Measurements from ENCODE around the gene HELB. TPM values are rescaled to one million over a fixed set of nuclear protein-coding genes. Genes with fewer than 3 reads are reported as not detected.

HELB gene
- total RNA-seq, 4 donors from 2014 or later = 1.5 to 2.7 (median 2.2) TPM

GRCh38 chr12:66314278-66314677, 12.0 kb downstream of the HELB start:
- TF ChIP-seq POLR2A (IDR thresholded peaks at IDR 0.05) (no peak), POLR2AphosphoS5 (IDR thresholded peaks at IDR 0.05) (no peak), EP300 (IDR thresholded peaks at IDR 0.05) (no peak), CTCF (IDR thresholded peaks at IDR 0.05) (no peak)
- Histone ChIP-seq H3K36me3 (peaks cover 5% of the 10 kb centered on the region), H3K27ac (no peak overlapping the region), H3K4me3 (no peak overlapping the region), H3K9me3 (no peaks in the 10 kb centered on the region), H3K27me3 (no peaks in the 10 kb centered on the region), H3K4me1 (no peaks in the 10 kb centered on the region)
- DNase-seq (ENCODE audit: low spot score in 2 of 2) = no peak

GRCh38 chr12:66319266-66319954, 17.1 kb downstream of the HELB start:
- Histone ChIP-seq H3K27ac (no peak overlapping the region), H3K4me1 (no peaks in the 10 kb centered on the region), H3K36me3 (peaks cover 8% of the 10 kb centered on the region), H3K4me3 (no peak overlapping the region), H3K9me3 (no peaks in the 10 kb centered on the region), H3K27me3 (no peaks in the 10 kb centered on the region)
- DNase-seq (ENCODE audit: low spot score in 2 of 2) = no peak
- TF ChIP-seq POLR2AphosphoS5 (IDR thresholded peaks at IDR 0.05) (no peak), POLR2A (IDR thresholded peaks at IDR 0.05) (no peak), EP300 (IDR thresholded peaks at IDR 0.05) (no peak), CTCF (IDR thresholded peaks at IDR 0.05) (no peak)
- 70% methylated on average over 4 of the region's 4 CpGs for WGBS

- TF ChIP-seq POLR2AphosphoS5 (IDR thresholded peaks at IDR 0.05) = no peak
- TF ChIP-seq CTCF (IDR thresholded peaks at IDR 0.05) = no peak
- TF ChIP-seq POLR2A (IDR thresholded peaks at IDR 0.05) = no peak
- TF ChIP-seq EP300 (IDR thresholded peaks at IDR 0.05) = no peak
- H3K36me3 ChIP-seq = peaks cover 17% of the 10 kb centered on the region
- no peaks in the 10 kb centered on the region for H3K9me3 ChIP-seq
- WGBS = 96% methylated on average over 3 of the region's 3 CpGs
- H3K4me1 ChIP-seq = no peaks in the 10 kb centered on the region
- H3K4me3 ChIP-seq = no peak overlapping the region
- H3K27me3 ChIP-seq = no peaks in the 10 kb centered on the region
- no peak overlapping the region for H3K27ac ChIP-seq
- no peak for DNase-seq (ENCODE audit: low spot score in 2 of 2)
Measured at GRCh38 chr12:66320996-66321395, 18.7 kb downstream of the HELB start.

- Histone ChIP-seq H3K4me3 (no peak overlapping the region), H3K36me3 (peaks cover 17% of the 10 kb centered on the region), H3K9me3 (no peaks in the 10 kb centered on the region), H3K27ac (no peak overlapping the region), H3K4me1 (no peaks in the 10 kb centered on the region), H3K27me3 (no peaks in the 10 kb centered on the region)
- TF ChIP-seq CTCF (IDR thresholded peaks at IDR 0.05) = no peak
- no peak for TF ChIP-seq POLR2A (IDR thresholded peaks at IDR 0.05)
- no peak for TF ChIP-seq POLR2AphosphoS5 (IDR thresholded peaks at IDR 0.05)
- TF ChIP-seq EP300 (IDR thresholded peaks at IDR 0.05) = no peak
- DNase-seq (ENCODE audit: low spot score in 2 of 2) = no peak
Measured at GRCh38 chr12:66321435-66321834, 19.1 kb downstream of the HELB start.

- Histone ChIP-seq H3K4me3 (no peak overlapping the region), H3K36me3 (peaks cover 17% of the 10 kb centered on the region), H3K9me3 (no peaks in the 10 kb centered on the region), H3K4me1 (no peaks in the 10 kb centered on the region), H3K27me3 (no peaks in the 10 kb centered on the region), H3K27ac (no peak overlapping the region)
- 87% methylated on average over 1 of the region's 1 CpG for WGBS
- DNase-seq (ENCODE audit: low spot score in 2 of 2) = no peak
- TF ChIP-seq EP300 (IDR thresholded peaks at IDR 0.05) (no peak), POLR2AphosphoS5 (IDR thresholded peaks at IDR 0.05) (no peak), CTCF (IDR thresholded peaks at IDR 0.05) (no peak), POLR2A (IDR thresholded peaks at IDR 0.05) (no peak)
Measured at GRCh38 chr12:66323017-66323416, 20.7 kb downstream of the HELB start.
